ENCODE measurements around the gene TRPM7. TPM values are rescaled to one million over a fixed set of nuclear protein-coding genes. Genes with fewer than 3 reads are reported as not detected.

TRPM7 gene
- total and polyA plus RNA-seq, 2 of the 8 experiments (the other 6 are each of a cell fraction or from before 2014, with no cell fraction given) = 7.5 to 33.2 TPM

DNA sequence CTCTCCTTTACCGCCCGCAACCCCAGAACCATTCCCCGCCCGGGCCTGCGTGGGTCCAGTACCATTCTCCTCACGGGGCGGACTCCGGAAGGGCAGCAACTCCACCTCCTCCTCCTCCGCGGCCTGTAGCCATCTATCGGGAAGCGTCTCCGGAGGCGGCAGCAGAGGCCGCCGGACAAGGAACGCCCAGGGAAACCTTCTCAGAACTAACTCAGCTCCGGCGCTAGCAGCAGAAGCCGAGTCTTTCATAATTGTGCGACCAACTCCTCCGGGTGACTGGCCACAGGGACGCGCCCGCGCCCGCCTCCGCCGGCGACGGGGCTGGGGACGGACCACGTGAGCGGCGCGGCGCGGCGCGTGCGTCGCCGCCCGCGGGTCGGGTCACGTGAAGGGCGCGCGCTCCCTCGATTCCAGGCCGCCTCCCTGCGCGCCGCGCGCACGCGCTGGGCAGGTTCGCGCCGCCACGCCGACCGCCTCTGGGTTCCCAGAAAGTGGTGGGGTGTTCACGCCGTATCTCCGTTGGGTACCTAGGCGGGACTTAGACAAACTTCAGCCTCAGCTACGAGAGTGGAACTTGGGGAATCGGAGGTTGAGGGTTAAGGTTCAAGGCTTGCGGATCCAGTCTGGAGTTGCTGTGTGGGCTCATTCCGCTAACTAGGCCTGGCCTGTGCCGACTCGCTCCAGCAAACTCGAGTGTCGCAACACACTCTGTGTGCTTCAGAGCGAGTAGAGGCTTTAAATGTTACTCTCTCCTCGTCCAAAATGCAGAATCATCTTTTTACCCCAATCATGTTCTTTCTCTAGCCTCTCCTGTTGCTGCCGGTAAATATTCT is at the start of gene TRPM7 (continued):
- TF ChIP-seq, protein P1, sequence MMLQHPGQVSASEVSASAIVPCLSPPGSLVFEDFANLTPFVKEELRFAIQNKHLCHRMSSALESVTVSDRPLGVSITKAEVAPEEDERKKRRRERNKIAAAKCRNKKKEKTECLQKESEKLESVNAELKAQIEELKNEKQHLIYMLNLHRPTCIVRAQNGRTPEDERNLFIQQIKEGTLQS (IDR thresholded peaks at IDR 0.05; ENCODE audit: insufficient read depth, low read depth, low read length) = peak; percentile 93; the same call in 1 of the 2 replicates
- TF ChIP-seq CHD7 (IDR thresholded peaks at IDR 0.05; ENCODE audit: insufficient replicate concordance, low read length) = no peak
- no peak for TF ChIP-seq CHD1 (IDR thresholded peaks at IDR 0.05; ENCODE audit: low read depth, low read length)
- no peak for TF ChIP-seq MAFK (IDR thresholded peaks at IDR 0.05; ENCODE audit: low read depth, low read length)
- 0 out of 2 replicates have a peak, but pooled peaks have one; percentile 18 for TF ChIP-seq SRF (IDR thresholded peaks at IDR 0.05; ENCODE audit: low read depth, low read length)
- peak; percentile 60 for TF ChIP-seq TBP (IDR thresholded peaks at IDR 0.05; ENCODE audit: low read depth, low read length)
- no peak for TF ChIP-seq NANOG (IDR thresholded peaks at IDR 0.05; ENCODE audit: insufficient read depth, low read depth, low read length, poor library complexity, severe bottlenecking)
- TF ChIP-seq, protein P2, sequence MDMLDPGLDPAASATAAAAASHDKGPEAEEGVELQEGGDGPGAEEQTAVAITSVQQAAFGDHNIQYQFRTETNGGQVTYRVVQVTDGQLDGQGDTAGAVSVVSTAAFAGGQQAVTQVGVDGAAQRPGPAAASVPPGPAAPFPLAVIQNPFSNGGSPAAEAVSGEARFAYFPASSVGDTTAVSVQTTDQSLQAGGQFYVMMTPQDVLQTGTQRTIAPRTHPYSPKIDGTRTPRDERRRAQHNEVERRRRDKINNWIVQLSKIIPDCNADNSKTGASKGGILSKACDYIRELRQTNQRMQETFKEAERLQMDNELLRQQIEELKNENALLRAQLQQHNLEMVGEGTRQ (IDR thresholded peaks at IDR 0.05; ENCODE audit: low read length) = peak; percentile 91

All from H1 (cell line).